ENCODE data around the gene SH3PXD2B.

Gene SH3PXD2B

DNA sequence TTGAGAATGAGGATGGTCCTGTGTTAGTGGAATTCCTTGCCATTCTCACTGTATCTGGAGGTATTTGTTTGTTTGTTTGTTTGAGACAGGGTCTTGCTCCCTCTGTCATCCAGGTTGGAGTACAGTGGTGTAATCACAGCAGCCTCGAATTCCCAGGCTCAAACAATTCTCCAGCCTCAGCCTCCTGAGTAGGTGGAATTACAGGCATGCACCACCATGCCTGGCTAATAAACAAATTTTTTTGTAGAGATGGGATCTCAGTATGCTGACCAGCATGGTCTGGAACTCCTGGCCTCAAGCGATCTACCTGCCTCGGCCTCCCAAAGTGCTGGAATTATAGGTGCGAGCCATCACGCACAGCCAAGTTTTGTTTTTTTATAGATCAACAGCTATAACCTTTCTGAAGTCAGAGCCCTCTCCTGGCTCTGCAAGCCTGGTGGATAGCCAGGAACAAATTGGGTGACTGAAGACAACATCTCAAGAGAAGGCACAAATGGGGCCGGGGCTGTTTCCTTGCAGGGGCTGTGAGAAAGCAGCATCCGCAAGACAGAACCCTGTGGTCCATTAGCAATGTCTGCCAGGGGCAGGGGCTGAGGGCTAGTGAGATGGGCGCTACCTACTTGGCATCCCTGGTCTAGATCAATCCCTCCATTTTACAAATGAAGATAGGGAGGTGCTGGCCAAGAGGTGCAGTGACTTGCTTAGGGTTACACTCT, 18.8 kb downstream of the SH3PXD2B start:
- TF ChIP-seq ZFX (IDR thresholded peaks at IDR 0.05; ENCODE audit: borderline replicate concordance) (no peak), CTCF (IDR thresholded peaks at IDR 0.05) (no peak)
- H3K27ac ChIP-seq: no peak overlapping the region

- H3K27ac ChIP-seq: no peak overlapping the region
- TF ChIP-seq CTCF (IDR thresholded peaks at IDR 0.05) (no peak), ZFX (IDR thresholded peaks at IDR 0.05; ENCODE audit: borderline replicate concordance) (no peak)
These were observed 20.1 kb downstream of the SH3PXD2B start for GRCh38 chr5:172434251-172434650.

DNA sequence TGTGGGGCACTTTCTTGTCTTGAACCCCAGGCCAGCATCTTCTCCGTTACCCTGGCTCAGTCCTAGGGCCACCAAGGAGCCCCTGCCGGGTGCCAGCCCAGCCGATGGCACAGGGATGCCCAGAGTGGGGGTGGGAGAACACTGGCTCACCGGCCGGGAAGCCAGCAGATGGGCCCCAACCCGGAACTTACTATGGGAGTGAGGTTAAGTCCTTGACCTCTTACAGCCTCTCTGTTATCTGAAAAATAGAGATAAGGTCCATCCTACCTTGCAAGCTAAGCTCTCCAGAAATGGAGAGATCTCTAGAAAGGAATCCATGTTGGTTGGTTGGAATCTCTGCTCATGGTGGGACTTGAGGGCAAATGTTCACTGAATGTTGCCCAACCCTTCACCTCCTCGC, 20.8 kb downstream of the SH3PXD2B start:
- H3K27ac ChIP-seq: no peak overlapping the region
- no peak for TF ChIP-seq CTCF (IDR thresholded peaks at IDR 0.05)
- no peak for TF ChIP-seq ZFX (IDR thresholded peaks at IDR 0.05; ENCODE audit: borderline replicate concordance)

- no peak overlapping the region for H3K27ac ChIP-seq
- TF ChIP-seq ZFX (IDR thresholded peaks at IDR 0.05; ENCODE audit: borderline replicate concordance) (no peak), CTCF (IDR thresholded peaks at IDR 0.05) (no peak)
These were observed 21.3 kb downstream of the SH3PXD2B start for GRCh38 chr5:172433071-172433470.

DNA sequence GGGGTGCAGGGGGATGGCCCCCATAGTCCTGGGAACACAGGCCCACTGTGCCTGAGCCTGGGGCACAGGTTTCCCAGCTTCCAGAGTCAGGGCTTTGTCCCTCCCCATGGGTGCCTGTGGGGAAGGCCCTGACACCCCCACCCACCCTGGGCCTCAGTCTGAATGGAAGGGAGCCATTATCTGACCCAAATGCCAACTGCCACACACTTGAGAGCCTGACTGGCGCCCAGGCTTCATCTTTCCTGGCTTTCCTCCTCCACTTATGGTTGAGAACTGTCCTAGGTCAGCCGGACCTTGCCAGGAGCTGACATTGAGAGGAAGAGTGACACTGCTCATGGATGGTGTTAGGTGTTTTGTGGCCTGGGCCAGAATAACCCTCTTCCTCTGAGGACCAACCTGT, 24.0 kb downstream of the SH3PXD2B start:
- no peak overlapping the region for H3K27ac ChIP-seq
- TF ChIP-seq ZFX (IDR thresholded peaks at IDR 0.05; ENCODE audit: borderline replicate concordance): no peak
- TF ChIP-seq CTCF (IDR thresholded peaks at IDR 0.05): no peak

DNA sequence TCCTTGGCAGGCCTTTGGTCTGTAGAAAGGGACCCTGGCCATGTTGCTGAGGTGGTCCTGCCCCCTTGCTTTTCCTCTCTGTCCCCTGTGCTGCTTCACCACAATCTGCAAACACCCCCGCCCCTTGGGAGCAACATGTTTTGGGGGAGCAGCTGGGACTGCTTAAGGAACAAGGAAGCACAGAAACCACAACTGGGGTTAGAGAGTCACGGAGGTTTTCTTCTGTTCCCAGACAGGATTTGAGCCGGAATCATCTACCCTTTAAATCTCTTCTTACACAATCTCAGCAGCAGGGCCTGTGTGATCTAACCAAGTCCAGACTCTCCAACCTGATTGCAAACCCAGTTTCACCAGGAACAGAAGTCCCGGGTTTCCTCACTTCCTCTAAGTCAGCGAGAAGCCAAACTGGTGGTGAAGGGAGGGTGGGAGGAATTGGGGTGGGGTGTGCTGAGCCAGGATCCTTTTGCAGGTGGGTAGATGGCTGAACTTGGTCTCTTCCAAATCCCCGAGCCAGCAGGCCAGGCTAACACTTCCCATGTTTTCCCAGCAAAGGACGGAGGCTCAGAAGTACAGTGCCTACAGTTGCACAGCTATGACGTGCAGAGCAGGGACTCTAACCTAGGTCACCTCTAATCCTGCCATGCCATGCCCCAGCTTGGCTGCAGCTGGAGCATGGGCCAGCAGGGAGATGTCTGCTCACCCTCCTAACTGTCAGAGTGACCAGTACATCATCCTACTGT, 25.0 kb downstream of the SH3PXD2B start:
- no peak overlapping the region for H3K27ac ChIP-seq
- no peak for TF ChIP-seq CTCF (IDR thresholded peaks at IDR 0.05)
- no peak for TF ChIP-seq ZFX (IDR thresholded peaks at IDR 0.05; ENCODE audit: borderline replicate concordance)

All from 22Rv1 (cell line).